GM19238 (cell line): ENCODE measurements around the gene MGME1.
"Not testable (repeated sequence)": the region's sequence is repeated elsewhere in the genome, so short reads cannot be mapped to it uniquely, and the experiment has no call there.

Experiments used
- DNase-seq: peaks from one replicate; pipeline ENCODE4 v3.0.0; 2011; ENCODE audit warnings: low spot score; ENCODE audit not compliant: insufficient read length

Gene MGME1

DNA sequence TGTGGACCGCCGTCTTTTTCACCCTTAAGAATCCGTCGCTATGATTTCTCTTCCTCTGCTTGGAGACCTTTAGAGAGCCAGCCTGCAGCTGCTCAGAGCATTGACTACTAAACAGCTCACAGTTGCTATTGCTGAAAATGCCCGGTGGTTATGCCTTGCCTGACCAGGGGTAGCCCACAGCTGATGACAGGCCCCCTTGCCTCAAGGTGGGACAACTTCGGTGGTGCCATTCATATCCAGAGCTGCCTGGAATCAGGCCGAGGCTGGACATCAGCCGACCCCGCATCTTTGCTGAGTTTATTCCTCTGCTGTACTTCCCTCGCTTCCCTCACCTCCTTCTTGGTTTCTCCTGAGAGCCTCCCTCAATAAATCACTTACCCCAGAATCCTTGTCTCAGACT is 49.3 kb downstream of the MGME1 start:
- DNase-seq = no peak

GRCh38 chr20:18019068-18019467 is 50.2 kb downstream of the MGME1 start:
- DNase-seq = peak; percentile 37

DNA sequence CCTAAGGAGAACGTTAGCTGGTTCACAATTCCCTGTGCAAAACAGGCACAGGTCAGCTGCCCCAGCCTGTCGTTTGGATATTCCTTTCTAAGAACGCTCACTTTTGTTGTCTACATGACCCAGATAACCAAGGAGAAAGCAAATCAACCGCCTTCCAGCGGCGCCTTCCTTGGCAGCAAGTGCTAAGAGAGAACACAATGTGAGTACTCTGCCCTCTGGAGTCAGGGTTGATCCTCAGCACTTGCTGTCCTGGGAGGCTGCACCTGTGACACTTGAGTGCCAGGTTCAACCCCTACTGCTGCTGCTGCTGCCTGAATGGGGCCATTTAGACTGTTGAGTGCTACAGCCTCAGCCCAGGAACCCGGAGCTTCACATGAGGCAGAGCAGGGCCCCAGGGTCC is 52.1 kb downstream of the MGME1 start:
- DNase-seq = no peak

DNA sequence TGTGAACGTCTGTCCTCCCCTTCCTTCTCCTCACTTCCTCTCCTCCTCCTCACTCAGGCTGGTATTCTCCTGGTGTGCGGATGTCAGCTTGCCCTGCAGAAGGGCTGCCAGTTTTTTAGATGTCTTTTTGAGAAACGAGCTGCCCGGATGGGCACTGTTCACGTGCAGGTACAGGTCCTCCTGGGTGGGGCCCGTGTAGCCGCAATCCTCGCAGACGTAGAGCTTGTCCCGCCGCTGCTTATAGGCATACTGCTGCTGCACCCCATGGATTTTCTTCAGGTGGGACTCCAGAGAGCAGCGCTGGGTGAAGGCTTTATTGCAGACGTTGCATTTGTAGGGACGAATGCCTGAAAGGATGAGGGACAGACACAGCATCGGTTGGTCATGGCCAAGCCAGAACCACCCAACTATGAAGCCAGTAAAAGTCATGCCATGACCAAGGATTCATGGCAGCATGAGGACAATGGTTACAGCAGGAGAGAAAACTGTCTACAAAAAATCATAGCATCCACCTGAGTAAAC is 55.8 kb downstream of the MGME1 start:
- DNase-seq = no peak

GRCh38 chr20:18027011-18027410 is 58.2 kb downstream of the MGME1 start:
- not testable (repeated sequence) for DNase-seq

- no peak for DNase-seq
Measured at GRCh38 chr20:18030020-18030419, 61.2 kb downstream of the MGME1 start.

DNA sequence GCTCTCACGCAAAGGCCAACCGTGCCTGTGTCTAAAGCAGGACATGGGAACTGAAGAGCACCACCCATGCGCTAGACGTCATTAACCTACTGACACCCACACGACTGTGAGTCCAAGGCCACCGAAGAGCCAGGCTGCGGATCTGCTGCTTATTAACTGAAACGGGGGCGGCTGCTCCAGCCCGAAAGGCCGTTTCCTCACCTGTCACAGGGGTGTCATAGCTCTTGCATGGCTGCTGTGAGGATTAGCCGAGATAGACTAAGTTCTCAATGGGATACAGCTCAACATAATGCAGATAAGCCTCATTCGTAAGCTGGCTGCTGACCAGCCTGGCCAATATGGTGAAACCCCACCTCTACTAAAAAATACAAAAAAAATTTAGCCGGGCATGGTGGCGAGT is 62.2 kb downstream of the MGME1 start:
- DNase-seq = no peak

DNA sequence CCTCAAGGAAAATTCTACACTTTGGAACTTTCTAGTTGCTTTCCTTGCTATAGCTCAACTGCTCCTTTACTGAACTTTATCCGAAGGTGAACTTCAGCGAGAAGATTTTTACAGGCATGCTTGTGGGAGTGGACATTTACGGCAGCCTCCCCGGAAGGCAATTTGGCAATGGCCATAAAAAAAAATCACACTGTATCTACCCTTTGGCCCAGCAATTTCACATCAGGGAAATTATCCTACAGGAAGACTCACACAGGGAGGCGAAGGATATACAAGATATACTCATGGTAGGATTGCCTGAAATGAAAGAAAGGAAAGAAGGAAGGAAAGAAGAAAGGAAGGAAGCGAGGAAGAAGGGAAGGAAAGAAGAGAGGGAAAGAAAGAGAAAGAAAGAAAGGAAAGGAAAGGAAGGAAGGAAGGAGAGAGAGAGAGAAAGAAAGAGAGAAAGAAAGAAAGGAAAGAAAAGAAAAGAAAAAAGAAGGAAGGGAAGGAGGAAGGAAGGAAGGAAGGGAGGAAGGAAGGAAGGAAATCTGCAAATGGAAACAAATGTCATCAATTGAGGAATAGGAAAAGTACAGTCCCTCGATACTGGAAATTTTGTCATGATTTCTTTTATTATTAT is 63.2 kb downstream of the MGME1 start:
- no peak for DNase-seq

- DNase-seq = no peak
Measured at GRCh38 chr20:18032977-18033892, 64.4 kb downstream of the MGME1 start.

GRCh38 chr20:18034039-18034438 is 65.2 kb downstream of the MGME1 start:
- DNase-seq = no peak

GRCh38 chr20:18039063-18039462 is 70.2 kb downstream of the MGME1 start:
- DNase-seq = no peak
